ENCODE data around the gene F5.

The F5 gene

DNA sequence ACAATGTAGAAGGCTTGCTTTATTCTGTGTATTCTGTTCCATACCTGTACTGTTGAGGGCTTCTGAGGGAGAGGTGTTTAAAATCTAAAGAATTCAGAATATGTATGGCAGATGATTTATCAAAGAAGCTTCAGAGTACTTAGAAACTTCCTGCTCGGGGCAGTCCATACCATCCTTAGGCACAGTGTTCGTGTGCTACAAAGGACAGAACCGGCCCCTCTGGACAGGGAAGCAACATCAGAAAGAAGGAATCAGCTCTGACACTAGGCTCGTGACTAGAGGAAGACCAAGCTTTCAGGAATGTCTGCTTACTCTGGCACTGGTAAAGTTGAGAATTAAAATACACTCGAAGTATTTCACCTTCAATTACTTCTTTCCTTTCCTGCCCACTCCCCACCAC lies 29.5 kb upstream of the F5 start:
- DNase-seq (ENCODE audit: low spot score) (no peak), ATAC-seq (ENCODE audit: low read depth) (no peak)
- Histone ChIP-seq H3K4me3 (ENCODE audit: severe bottlenecking) (no peak overlapping the region), H3K4me1 (ENCODE audit: insufficient read depth, poor library complexity, severe bottlenecking) (no peaks in the 10 kb centered on the region), H3K9me3 (ENCODE audit: severe bottlenecking) (no peaks in the 10 kb centered on the region), H3K36me3 (ENCODE audit: low read depth) (no peaks in the 10 kb centered on the region), H3K27ac (ENCODE audit: poor library complexity, severe bottlenecking) (no peak overlapping the region), H3K27me3 (ENCODE audit: insufficient read depth, poor library complexity, severe bottlenecking) (peaks cover 8% of the 10 kb centered on the region)
- TF ChIP-seq, protein P1, sequence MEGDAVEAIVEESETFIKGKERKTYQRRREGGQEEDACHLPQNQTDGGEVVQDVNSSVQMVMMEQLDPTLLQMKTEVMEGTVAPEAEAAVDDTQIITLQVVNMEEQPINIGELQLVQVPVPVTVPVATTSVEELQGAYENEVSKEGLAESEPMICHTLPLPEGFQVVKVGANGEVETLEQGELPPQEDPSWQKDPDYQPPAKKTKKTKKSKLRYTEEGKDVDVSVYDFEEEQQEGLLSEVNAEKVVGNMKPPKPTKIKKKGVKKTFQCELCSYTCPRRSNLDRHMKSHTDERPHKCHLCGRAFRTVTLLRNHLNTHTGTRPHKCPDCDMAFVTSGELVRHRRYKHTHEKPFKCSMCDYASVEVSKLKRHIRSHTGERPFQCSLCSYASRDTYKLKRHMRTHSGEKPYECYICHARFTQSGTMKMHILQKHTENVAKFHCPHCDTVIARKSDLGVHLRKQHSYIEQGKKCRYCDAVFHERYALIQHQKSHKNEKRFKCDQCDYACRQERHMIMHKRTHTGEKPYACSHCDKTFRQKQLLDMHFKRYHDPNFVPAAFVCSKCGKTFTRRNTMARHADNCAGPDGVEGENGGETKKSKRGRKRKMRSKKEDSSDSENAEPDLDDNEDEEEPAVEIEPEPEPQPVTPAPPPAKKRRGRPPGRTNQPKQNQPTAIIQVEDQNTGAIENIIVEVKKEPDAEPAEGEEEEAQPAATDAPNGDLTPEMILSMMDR (IDR thresholded peaks at IDR 0.05; ENCODE audit: poor library complexity, severe bottlenecking): no peak

DNA sequence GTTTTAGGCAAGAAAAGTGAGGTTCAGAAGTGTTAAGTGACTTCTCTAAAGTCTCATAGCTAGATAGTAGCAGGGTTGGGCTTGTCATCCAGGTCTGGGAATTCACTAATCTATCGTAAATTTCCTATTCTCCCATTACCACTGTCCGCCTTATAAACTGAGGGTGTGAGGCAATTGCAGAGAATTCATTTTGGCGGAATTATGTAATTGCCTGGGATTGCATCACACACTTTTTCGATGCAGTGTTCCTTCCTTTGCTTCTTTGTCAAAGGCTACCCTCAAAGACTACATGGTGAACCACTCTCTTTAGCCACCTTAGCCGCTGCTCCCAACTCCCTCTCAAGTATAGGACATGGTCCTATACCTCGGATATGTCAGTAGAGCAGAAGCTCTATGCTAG lies 24.6 kb upstream of the F5 start:
- H3K4me1 ChIP-seq (ENCODE audit: insufficient read depth, poor library complexity, severe bottlenecking): no peaks in the 10 kb centered on the region
- DNase-seq (ENCODE audit: low spot score) (no peak), ATAC-seq (ENCODE audit: low read depth) (no peak)
- TF ChIP-seq, protein P1 (IDR thresholded peaks at IDR 0.05; ENCODE audit: poor library complexity, severe bottlenecking): no peak
- H3K27ac ChIP-seq (ENCODE audit: poor library complexity, severe bottlenecking): no peak overlapping the region
- peaks cover 8% of the 10 kb centered on the region for H3K27me3 ChIP-seq (ENCODE audit: insufficient read depth, poor library complexity, severe bottlenecking)
- H3K4me3 ChIP-seq (ENCODE audit: severe bottlenecking): no peak overlapping the region
- H3K9me3 ChIP-seq (ENCODE audit: severe bottlenecking): no peaks in the 10 kb centered on the region
- no peaks in the 10 kb centered on the region for H3K36me3 ChIP-seq (ENCODE audit: low read depth)

DNA sequence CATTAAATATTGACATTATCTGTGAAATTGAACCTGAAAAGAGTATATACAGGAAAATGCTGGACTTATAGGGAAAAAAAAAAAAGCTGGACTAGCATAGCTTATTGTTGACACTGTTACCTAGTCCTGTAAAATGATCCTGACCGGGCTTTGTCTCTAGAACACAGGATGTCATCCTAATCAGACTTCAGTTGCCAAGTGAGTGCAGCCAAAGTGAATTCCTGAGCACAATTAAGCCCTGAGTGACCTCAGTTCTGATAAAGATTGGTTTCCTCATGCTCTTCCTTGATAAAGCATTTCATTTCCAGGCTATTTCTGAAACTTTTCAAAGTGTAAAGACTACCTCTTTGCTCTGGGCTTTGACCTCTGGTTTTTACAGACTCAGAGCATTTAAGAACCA lies 23.8 kb upstream of the F5 start:
- H3K36me3 ChIP-seq (ENCODE audit: low read depth): no peaks in the 10 kb centered on the region
- no peak for DNase-seq (ENCODE audit: low spot score)
- no peaks in the 10 kb centered on the region for H3K9me3 ChIP-seq (ENCODE audit: severe bottlenecking)
- no peak for ATAC-seq (ENCODE audit: low read depth)
- no peaks in the 10 kb centered on the region for H3K4me1 ChIP-seq (ENCODE audit: insufficient read depth, poor library complexity, severe bottlenecking)
- no peak overlapping the region for H3K4me3 ChIP-seq (ENCODE audit: severe bottlenecking)
- H3K27ac ChIP-seq (ENCODE audit: poor library complexity, severe bottlenecking): no peak overlapping the region
- H3K27me3 ChIP-seq (ENCODE audit: insufficient read depth, poor library complexity, severe bottlenecking): peaks cover 8% of the 10 kb centered on the region
- TF ChIP-seq, protein P1 (IDR thresholded peaks at IDR 0.05; ENCODE audit: poor library complexity, severe bottlenecking): no peak

DNA sequence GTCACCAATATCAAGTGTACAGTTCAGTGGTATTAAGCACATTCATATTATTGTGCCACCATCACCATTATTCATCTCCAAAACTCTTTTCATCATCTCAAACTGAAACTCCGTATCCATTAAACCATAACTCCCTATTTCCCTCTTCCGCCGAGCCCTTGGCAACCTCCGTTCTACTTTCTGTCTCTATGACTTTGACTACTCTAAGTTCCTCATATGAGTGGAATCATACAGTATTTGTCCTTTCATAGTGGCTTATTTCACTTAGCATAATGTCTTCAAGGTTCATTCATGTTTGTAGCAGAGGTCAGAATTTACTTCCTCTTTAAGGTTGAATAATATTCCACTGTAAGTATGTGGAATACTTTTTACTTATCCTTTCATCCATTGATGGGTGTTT lies 21.9 kb upstream of the F5 start:
- H3K4me3 ChIP-seq (ENCODE audit: severe bottlenecking): no peak overlapping the region
- TF ChIP-seq, protein P1 (IDR thresholded peaks at IDR 0.05; ENCODE audit: poor library complexity, severe bottlenecking): no peak

DNA sequence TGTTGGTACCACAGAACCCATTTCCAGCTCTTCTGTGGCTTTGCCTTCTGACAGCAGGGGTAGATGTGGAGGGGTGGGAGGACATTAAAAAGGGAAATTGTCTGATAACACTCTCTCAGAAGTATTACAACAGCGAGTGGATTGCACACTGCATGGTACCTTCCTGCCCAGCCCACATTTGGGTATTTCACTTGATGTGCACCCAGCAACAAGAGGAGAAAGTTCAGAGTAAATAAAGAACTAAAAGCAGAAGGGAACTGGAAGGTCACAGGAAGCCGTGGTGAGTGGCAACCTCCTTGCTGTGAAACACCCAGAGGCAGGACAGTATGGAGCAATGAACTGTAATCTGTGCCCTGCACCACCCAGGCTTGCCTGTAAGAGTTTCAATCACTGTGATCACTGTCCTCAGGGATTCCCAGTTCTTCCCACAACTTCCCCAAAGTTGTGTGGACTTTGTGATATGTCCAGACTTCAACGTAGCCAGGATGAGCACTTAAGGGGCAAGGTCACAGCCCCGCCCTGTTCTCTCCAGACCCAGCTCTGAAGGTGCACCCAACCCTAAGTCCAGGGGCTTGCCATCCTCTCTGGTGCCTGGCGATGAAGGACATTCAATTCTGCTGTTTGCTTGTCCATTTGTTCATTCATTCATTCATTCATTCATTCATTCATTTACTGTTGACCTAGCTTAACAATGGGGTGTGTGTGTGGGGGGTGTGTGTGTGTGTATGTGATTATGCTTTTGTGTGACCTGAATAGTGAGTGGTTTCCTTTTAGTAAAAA lies 18.7 kb upstream of the F5 start:
- DNase-seq (ENCODE audit: low spot score) (no peak), ATAC-seq (ENCODE audit: low read depth) (peak; percentile 44; the same call in 1 of the 3 replicates)
- no peak overlapping the region for H3K27ac ChIP-seq (ENCODE audit: poor library complexity, severe bottlenecking)

More for the DNA sequence above, 21.9 kb upstream of the F5 start:
- peaks cover 2% of the 10 kb centered on the region for H3K27me3 ChIP-seq (ENCODE audit: insufficient read depth, poor library complexity, severe bottlenecking)
- DNase-seq (ENCODE audit: low spot score): no peak
- no peak overlapping the region for H3K27ac ChIP-seq (ENCODE audit: poor library complexity, severe bottlenecking)
- no peak for ATAC-seq (ENCODE audit: low read depth)
- no peaks in the 10 kb centered on the region for H3K9me3 ChIP-seq (ENCODE audit: severe bottlenecking)
- H3K4me1 ChIP-seq (ENCODE audit: insufficient read depth, poor library complexity, severe bottlenecking): no peaks in the 10 kb centered on the region
- H3K36me3 ChIP-seq (ENCODE audit: low read depth): no peaks in the 10 kb centered on the region

More for the DNA sequence above, 18.7 kb upstream of the F5 start:
- H3K4me3 ChIP-seq (ENCODE audit: severe bottlenecking): no peak overlapping the region
- no peaks in the 10 kb centered on the region for H3K4me1 ChIP-seq (ENCODE audit: insufficient read depth, poor library complexity, severe bottlenecking)
- TF ChIP-seq, protein P1 (IDR thresholded peaks at IDR 0.05; ENCODE audit: poor library complexity, severe bottlenecking): no peak
- H3K36me3 ChIP-seq (ENCODE audit: low read depth): no peaks in the 10 kb centered on the region
- peaks cover 3% of the 10 kb centered on the region for H3K27me3 ChIP-seq (ENCODE audit: insufficient read depth, poor library complexity, severe bottlenecking)
- H3K9me3 ChIP-seq (ENCODE audit: severe bottlenecking): no peaks in the 10 kb centered on the region

Measured in RWPE2 (cell line).